GM20000 (cell line): ENCODE results near the gene ABCB1.
"Not testable (repeated sequence)": the region's sequence is repeated elsewhere in the genome, so short reads cannot be mapped to it uniquely, and the experiment has no call there.

Experiments used
- DNase-seq: peaks from one replicate; pipeline ENCODE4 v3.0.0; 2012; ENCODE audit warnings: low spot score
- TF ChIP-seq, protein P1 (sequence below): IDR thresholded peaks from 2 replicates; pipeline ENCODE4 v1.5.1; 2012; ENCODE audit warnings: mild to moderate bottlenecking, control low read depth; ENCODE audit errors: extremely low read depth, missing control alignments

ABCB1 gene

GRCh38 chr7:87474533-87475358 is 125.9 kb downstream of the ABCB1 start:
- TF ChIP-seq, protein P1, sequence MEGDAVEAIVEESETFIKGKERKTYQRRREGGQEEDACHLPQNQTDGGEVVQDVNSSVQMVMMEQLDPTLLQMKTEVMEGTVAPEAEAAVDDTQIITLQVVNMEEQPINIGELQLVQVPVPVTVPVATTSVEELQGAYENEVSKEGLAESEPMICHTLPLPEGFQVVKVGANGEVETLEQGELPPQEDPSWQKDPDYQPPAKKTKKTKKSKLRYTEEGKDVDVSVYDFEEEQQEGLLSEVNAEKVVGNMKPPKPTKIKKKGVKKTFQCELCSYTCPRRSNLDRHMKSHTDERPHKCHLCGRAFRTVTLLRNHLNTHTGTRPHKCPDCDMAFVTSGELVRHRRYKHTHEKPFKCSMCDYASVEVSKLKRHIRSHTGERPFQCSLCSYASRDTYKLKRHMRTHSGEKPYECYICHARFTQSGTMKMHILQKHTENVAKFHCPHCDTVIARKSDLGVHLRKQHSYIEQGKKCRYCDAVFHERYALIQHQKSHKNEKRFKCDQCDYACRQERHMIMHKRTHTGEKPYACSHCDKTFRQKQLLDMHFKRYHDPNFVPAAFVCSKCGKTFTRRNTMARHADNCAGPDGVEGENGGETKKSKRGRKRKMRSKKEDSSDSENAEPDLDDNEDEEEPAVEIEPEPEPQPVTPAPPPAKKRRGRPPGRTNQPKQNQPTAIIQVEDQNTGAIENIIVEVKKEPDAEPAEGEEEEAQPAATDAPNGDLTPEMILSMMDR = no peak
- DNase-seq = peak; percentile 69

DNA sequence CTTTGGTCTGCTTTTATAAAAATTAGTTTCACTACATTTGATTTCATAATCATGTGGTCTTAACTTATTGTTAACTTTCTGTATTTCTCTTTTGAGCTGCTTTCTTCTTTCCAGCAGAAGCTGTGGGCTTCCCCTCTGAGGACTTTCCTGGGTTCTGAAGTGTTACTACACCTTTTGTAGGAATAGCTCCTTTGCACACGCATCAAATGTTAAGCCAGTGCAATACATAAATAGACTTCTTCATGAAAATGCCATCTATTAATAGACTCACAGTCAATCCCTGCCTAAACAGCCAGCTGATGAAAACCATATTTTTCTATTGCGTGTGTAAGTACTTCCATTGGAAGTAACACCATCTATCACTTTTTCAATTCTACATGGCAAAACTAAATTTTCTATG is 126.7 kb downstream of the ABCB1 start:
- no peak for DNase-seq
- TF ChIP-seq, protein P1 = no peak

DNA sequence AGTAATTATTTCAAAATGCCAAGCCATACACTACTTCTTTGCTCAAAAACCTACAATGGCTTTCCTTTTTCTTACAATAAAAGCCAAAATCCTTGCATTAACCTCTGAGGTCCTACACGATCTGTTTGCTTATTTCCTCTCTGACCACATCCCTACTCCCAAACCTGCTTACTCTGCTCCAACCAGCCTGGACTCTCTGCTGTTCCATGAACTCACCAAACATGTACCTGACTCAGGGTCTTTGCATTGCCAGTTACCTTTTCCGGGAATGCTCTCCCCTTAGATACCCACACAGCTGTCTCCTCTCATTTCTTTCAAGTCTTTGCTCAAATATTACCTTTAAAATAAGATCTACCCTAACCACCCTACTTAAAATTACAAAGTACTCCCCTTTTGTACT is 127.5 kb downstream of the ABCB1 start:
- TF ChIP-seq, protein P1 = no peak
- DNase-seq = no peak

- TF ChIP-seq, protein P1 = no peak
- no peak for DNase-seq
Measured at GRCh38 chr7:87471473-87471872, 129.2 kb downstream of the ABCB1 start.

DNA sequence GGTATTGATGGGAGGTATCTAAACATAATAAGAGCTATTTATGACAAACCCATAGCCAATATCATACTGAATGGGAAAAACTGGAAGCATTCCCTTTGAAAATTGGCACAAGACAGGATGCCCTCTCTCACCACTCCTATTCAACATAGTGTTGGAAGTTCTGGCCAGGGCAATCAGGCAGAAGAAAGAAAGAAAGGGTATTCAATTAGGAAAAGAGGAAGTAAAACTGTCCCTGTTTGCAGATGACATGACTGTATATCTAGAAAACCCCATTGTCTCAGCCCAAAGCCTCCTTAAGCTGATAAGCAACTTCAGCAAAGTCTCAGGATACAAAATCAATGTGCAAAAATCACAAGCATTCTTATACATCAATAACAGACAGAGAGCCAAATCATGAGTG is 131.5 kb downstream of the ABCB1 start:
- DNase-seq = not testable (repeated sequence)

DNA sequence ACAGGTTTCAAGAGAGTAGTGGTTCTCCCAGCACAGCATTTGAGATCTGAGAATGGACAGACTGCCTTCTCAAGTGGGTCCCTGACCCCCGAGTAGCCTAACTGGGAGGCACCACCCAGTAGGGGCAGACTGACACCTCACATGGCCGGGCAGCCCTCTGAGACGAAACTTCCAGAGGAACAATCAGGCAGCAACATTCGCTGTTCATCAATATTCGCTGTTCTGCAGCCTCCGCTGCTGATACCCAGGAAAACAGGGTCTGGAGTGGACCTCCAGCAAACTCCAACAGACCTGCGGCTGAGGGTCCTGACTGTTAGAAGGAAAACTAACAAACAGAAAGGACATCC is 135.2 kb downstream of the ABCB1 start:
- DNase-seq = not testable (repeated sequence)

DNA sequence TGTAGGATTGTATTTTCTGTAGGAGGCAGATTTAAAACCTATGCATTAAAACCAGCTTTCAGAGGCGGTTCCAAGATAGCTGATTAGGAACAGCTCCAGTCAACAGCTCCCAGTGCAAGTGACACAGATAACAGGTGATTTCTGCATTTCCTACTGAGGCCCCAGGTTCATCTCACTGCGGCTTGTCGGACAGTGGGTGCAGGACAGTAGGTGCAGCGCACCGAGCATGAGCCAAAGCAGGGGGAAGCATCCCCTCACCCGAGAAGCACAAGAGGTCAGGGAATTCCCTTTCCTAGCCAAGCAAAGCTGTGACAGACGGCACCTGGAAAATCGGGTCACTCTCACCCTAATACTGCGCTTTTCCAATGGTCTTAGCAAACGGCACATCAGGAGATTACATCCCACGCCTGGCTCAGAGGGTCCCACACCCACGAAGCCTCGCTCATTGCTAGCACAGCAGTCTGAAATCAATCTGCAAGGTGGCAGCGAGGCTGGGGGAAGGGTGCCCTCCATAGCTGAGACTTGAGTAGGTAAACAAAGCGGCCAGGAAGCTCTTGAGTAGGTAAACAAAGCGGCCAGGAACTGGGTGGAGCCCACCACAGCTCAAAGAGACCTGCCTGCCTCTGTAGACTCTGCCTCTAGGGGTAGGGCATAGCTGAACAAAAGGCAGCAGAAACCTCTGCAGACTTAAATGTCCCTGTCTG is 135.7 kb downstream of the ABCB1 start:
- DNase-seq = not testable (repeated sequence)

- TF ChIP-seq, protein P1 = no peak
- DNase-seq = no peak
Measured at GRCh38 chr7:87463982-87464381, 136.7 kb downstream of the ABCB1 start.

- not testable (repeated sequence) for DNase-seq
Measured at GRCh38 chr7:87460444-87460843, 140.2 kb downstream of the ABCB1 start.

DNA sequence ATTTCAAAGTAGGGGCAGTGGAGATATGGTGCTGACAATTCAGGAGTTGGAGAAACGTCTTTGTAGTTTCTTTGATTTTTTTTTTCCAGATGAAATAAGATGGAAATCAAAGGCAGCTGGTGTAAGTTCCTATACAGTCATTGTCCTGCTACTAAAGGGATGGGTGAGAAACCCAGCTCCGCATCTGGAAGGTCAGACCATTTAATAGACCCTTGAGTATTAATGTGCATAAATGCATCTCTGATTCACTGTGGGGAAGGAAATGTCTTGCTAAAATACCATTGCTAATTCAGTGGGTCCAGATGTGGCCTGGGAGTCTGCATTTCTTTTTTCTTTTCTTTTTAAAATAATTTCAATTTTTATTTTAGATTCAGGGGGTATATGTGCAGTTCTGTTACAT is 140.7 kb downstream of the ABCB1 start:
- TF ChIP-seq, protein P1 = no peak
- DNase-seq = no peak
